T-helper 1 cell treated with Interleukin-12 subunit alpha and Interleukin-12 subunit beta and Interleukin-4 antibody, amounts not matched to agents 30 ng/mL and 1 ng/mL, for 36 hours (primary cell): ENCODE measurements around the gene C6orf47. TPM values are rescaled to one million over a fixed set of nuclear protein-coding genes. Genes with fewer than 3 reads are reported as not detected.

ENCODE experiments used
- intact Hi-C: fragments of 100-400 bp; cut with micrococcal nuclease; formaldehyde crosslinking; loops from one replicate; pipeline ENCODE4 v1.15.1; 2024
- total RNA-seq: library from RNA; stranded (reverse); gene quantifications from 2 replicates; pipeline ENCODE4 v1.2.3, GENCODE V29; 2022

Gene C6orf47
- total RNA-seq, 1 donor from 2014 or later, result 24.7 TPM

DNA sequence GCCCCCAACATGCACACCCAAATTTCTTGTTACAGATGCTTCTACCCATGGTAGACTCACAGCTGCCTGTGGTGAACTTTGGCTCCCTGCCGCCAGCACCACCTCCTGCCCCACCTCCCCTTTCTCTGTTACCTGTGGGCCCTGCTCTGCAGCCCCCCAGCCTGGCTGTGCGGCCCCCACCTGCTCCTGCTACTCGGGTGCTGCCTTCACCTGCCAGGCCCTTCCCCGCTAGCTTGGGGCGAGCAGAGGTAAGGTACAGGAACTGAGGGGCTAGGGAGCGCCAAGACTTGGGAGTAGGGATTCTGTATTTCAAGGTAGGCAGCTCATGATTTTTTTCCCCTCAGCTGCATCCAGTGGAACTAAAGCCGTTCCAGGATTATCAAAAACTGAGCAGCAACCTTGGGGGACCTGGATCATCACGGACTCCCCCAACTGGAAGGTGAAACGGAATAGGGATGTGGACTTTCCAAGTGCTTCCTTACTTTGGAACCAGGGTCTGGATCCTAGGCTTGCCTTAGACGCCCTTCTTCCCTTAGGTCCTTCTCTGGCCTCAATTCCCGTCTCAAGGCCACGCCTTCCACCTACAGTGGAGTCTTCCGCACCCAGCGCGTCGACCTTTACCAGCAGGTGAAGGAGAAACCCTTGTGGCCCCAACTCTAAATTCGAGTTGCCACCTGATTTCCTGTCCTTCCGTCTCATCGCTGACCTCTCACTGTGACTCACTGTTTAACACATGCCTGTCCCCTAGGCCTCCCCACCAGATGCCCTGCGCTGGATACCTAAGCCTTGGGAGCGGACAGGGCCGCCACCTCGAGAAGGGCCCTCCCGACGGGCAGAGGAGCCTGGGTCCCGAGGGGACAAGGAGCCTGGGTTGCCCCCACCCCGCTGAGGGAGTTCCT is 23.6 kb downstream of the C6orf47 start:
- intact Hi-C loops, result no loop called here

- intact Hi-C loops, result no loop called here
Observed at GRCh38 chr6:31634969-31635575, 25.5 kb downstream of the C6orf47 start.

DNA sequence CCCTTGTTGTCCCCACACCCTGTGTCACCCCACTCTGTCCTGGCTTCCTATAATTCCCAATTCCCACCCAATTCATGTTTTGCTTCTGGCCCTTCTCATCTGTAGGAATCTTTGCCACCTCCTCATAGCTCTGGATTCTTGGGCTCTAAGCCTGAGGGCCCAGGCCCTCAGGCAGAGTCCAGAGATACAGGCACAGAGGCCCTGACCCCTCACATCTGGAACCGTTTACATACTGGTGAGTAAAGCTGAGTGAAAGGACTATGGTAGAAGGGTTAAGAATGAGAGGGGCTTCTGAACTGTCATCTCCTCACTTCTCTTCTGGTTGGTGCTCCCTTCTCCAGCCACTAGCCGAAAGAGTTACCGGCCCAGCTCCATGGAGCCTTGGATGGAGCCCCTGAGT is 26.4 kb downstream of the C6orf47 start:
- intact Hi-C loops, result no loop called here

GRCh38 chr6:31633447-31633846 is 27.1 kb downstream of the C6orf47 start:
- intact Hi-C loops, result no loop called here

GRCh38 chr6:31632279-31632946 is 28.2 kb downstream of the C6orf47 start:
- intact Hi-C loops, result no loop called here

- intact Hi-C loops, result no loop called here
Observed at GRCh38 chr6:31631681-31632278, 28.8 kb downstream of the C6orf47 start.

GRCh38 chr6:31631209-31631608 is 29.4 kb downstream of the C6orf47 start:
- intact Hi-C loops, result no loop called here

DNA sequence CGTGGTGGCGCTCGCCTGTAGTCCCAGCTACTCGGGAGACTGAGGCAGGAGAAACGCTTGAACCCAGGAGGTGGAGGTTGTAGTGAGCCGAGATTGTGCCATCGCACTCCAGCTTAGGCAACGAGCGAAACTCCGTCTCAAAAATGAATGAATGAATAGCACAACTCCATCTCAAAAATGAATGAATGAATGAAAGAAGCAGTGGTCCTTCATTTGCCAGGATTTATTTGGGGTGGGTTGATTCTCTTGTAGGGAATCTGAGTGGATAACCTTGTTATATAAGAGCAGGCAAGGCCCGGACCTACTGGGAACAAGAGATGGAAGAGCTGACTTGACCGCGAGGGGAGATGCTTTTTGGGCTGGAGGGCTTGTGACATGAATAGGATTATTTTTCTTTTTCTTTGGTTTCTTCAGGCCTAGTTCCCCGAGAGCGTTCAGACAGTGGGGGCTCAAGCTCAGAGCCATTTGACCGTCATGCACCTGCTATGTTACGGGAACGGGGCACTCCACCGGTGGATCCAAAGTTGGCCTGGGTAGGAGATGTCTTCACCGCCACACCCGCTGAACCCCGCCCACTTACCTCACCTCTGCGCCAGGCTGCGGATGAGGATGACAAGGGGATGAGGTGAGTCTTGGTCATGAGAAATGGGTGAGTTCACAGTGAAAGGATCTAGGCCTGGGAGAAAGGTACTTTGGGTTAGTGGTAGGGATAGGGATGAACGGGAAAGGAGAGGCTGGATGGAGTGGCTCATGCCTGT is 30.2 kb downstream of the C6orf47 start:
- intact Hi-C loops, result no loop called here

GRCh38 chr6:31629014-31629413 is 31.6 kb downstream of the C6orf47 start:
- intact Hi-C loops, result no loop called here

DNA sequence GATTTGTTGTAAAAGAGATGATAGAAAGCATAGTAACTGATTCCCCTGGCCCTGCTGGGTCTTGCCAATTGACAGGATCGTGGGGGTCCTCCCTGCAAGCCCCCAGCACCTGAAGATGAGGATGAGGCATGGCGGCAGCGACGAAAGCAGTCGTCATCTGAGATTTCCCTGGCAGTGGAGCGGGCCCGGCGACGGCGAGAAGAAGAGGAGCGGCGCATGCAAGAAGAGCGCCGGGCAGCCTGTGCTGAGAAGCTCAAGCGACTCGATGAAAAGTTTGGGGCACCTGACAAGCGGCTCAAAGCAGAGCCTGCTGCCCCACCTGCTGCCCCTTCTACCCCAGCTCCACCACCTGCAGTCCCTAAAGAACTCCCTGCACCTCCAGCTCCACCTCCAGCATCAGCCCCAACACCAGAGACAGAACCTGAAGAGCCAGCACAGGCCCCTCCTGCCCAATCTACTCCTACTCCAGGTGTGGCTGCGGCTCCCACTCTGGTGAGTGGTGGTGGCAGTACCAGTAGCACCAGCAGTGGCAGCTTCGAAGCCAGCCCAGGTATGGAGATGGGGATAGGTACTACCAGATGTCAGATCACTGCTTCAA is 32.8 kb downstream of the C6orf47 start:
- intact Hi-C loops, result no loop called here

DNA sequence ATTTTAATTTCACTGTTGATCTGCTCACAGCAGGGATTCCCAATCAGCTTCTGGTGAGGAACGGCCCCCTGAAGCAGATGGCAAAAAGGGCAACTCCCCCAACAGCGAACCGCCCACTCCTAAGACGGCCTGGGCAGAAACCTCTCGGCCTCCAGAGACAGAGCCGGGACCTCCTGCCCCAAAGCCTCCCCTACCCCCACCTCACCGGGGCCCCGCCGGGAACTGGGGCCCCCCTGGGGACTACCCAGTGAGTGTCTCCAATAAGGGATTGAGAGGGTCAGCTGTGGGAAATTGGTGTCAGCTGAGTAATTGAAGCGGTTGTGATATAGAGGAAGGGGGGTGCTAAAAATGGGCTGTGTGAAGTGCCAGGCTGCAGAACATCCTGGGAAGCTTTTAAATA is 33.6 kb downstream of the C6orf47 start:
- intact Hi-C loops, result no loop called here

DNA sequence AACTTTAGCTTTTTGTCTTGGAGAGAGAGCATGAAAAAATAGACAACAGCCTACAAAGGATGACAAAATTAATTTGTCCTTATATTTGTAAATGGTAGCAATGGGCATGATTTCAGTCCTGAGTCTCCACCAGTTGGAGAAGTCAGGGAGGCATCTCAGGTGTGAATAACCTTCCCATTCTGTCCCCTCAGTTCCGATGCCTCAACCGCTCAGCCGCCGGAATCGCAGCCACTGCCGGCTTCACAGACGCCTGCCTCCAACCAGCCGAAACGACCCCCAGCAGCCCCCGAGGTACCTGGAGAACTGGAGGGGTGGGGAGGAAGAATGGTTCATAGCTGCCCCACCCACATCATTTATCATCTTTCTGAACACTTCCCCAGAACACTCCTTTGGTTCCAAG is 36.5 kb downstream of the C6orf47 start:
- intact Hi-C loops, result loop anchor here (5.0 kb wide), 1 partner anchor 467 kb away; the partner anchor contains the start of genes CCHCR1 and TCF19

GRCh38 chr6:31622684-31623091 is 37.9 kb downstream of the C6orf47 start:
- intact Hi-C loops, result loop anchor here (5.0 kb wide), 1 partner anchor 465 kb away; the partner anchor contains the start of genes CCHCR1 and TCF19

DNA sequence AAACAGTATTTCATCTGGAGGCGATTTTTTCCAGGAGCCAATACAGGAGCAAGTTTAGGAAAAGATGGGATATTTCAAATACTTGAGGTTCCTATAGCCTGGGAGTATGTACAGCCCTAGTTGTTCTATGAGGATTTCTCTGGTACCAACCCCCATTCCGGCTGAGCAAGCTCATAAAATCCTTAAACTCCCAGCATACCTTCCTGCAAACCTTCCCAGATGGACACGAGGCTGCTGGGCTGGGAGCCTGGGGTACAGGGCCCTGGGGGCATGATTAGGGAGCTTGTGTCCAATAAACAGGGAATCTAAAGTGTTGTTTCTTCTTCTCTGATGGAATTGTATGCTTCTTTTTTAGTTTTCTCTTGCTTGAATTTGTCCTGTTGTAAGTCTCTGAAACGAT is 38.6 kb downstream of the C6orf47 start:
- intact Hi-C loops, result loop anchor here (2.0 to 5.0 kb wide), 4 partner anchors 41 to 465 kb away; partner anchors contain the start of genes CCHCR1, HSPA1B, NELFE and SKIC2

DNA sequence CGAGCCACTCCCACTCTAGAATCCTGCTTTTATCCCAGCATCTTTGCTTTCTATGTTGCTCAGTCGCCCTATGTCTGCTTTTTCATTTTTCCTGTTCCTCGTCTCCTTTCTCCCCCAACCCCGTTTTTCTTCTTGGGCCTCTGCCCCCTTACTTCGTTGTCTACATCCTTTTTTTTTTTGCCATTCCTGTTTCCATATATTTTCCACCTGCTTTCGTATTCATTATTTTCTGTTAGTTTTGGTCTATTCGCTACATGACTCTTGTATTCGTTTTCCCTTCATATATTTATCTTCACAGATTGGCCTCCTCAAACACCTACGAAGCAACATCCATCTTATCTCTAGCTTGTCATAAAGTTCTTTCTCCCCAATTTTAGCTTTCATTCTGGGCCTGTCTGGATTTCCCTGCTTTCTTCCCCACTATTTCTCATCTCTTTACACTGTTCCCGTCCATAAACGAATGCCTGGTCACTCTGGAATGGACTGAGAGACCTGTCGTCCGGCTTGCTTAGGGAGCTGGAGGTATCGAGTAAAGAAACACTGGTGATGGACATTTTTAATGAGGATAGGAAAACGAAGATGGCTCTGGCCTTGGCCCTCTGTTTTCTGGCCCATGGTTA is 39.1 kb downstream of the C6orf47 start:
- intact Hi-C loops, result loop anchor here (2.0 to 5.0 kb wide), 4 partner anchors 41 to 464 kb away; partner anchors contain the start of genes CCHCR1, HSPA1B, NELFE and SKIC2

DNA sequence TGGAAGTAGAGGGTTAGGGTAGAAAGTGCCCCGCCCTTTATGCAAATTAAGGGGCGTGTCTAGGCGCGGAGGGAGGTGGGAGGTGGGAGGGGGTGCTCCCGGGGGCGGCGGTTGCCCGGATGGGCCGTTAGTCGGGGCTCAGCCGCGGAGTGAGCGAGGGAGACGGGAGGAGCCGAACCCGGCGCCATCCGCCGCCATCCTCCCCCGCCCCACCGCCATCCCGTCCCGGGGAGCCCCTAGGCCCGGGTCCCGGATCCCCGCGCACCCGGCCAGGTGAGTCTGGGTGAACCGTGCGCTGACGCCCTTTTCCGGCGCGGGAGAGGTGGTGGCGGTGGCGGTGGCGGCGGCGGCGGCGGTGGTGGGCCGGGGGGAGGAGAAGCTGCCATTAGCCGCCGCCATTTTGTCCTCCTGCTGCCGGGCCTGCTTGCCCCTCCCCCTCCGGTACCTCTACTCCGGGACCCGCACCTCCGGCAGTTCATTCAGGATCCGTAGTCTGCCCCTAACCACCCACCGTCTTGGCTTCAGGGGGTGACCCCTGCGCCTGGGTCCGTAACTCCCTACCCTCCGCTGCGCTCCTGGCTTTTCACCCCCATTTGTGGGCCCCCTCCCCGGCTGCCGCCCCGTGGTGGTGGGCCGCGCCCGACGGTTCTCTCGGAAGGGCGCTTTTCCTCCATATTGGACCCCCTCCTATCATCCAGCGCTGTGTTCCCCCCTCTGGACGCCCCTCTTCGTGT is 39.8 kb downstream of the C6orf47 start, which contains the start of gene PRRC2A:
Gene PRRC2A (plus strand): TSS at position 130 of the 734 bp plus-strand sequence. CDS start 2,075 bp downstream, outside the sequence.
- intact Hi-C loops, result loop anchor here (1.0 to 5.0 kb wide), 21 partner anchors 32 to 900 kb away; partner anchors contain the start of genes ABHD16A, ATF6B, BAG6 and CCHCR1

DNA sequence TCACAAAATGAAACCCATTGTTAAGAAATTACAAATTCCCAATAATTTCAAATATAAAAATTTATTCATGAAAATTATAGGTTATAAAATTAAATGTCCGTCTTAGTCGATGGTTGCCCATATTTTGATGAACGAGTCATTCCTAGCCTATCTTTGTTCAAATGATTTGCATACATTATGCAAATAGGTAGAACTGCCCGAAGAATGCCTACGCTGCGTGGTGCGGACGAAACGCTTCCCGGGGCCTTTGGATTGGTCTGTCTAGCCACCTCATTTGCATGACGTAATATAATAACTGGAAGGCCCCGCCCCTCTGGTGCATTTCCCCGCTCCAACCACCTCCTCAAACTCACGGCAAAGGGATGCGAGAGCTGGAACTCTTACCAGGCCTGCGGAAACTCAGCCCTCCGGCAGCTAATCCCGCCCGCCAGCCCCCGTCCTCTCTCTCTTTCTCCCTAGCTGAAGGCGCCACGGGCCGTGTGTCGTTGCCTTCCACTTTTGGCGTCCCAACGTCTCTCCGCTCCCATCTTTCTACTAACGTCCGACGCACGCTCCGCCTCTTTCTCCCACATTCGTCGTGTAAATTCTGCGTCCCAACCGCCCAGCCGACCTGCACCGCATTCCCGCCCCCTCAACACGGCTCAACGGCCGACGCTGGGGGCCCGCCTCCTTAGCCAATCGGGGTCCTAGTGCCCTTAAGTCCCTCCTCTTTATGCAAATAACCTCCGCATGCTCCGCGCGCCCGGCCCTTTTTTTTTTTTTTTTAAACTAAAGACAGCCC is 40.6 kb downstream of the C6orf47 start:
- intact Hi-C loops, result loop anchor here (1.0 to 5.0 kb wide), 21 partner anchors 32 to 900 kb away; partner anchors contain the start of genes ABHD16A, ATF6B, BAG6 and CCHCR1

- intact Hi-C loops, result no loop called here
Observed at GRCh38 chr6:31617010-31617409, 43.6 kb downstream of the C6orf47 start.
